Chondrocyte (in vitro differentiated cells): ENCODE data around the gene PLXND1. TPM values are rescaled to one million over a fixed set of nuclear protein-coding genes. Genes with fewer than 3 reads are reported as not detected.

Experiments used
- DNase-seq: peaks from one replicate; pipeline ENCODE4 v3.0.0; 2021; ENCODE audit warnings: mixed read lengths, low spot score
- H3K27ac Mint-ChIP-seq: one replicate; pipeline ENCODE4 v1.8.0; 2021; ENCODE audit warnings: mild to moderate bottlenecking, moderate library complexity, mixed read lengths; ENCODE audit not compliant: unreplicated experiment
- H3K27me3 Mint-ChIP-seq: 2 replicates; pipeline ENCODE4 v1.8.0; 2021; ENCODE audit warnings: low read depth, mixed read lengths
- H3K36me3 Mint-ChIP-seq: 2 replicates; pipeline ENCODE4 v1.8.0; 2021; ENCODE audit warnings: low read depth, mixed read lengths
- H3K4me1 Mint-ChIP-seq: 2 replicates; pipeline ENCODE4 v1.8.0; 2021; ENCODE audit warnings: low read depth, mild to moderate bottlenecking, mixed read lengths
- H3K4me3 Mint-ChIP-seq: one replicate; pipeline ENCODE4 v1.8.0; 2021; ENCODE audit warnings: mild to moderate bottlenecking, moderate library complexity, mixed read lengths; ENCODE audit not compliant: unreplicated experiment
- H3K9me3 Mint-ChIP-seq: 2 replicates; pipeline ENCODE4 v1.8.0; 2021; ENCODE audit warnings: low read depth, mixed read lengths
- CTCF ChIP-seq: fragments of 200-600 bp; sonication (generic); IDR thresholded peaks from 2 replicates; pipeline ENCODE4 v1.5.0; 2021; ENCODE audit warnings: antibody characterized with exemption, mild to moderate bottlenecking, moderate library complexity
- total RNA-seq: library from RNA; stranded (reverse); gene quantifications from 3 replicates; pipeline ENCODE4 v1.2.1, GENCODE V29; 2021

PLXND1 gene
- total RNA-seq, 1 donor from 2014 or later, result 267 TPM

- Mint-ChIP-seq H3K4me1 (peaks cover 77% of the 10 kb centered on the region), H3K27me3 (no peaks in the 10 kb centered on the region), H3K4me3 (no peak overlapping the region)
Observed at GRCh38 chr3:129553719-129554118, 52.8 kb downstream of the PLXND1 start.

GRCh38 chr3:129553171-129553570, 53.3 kb downstream of the PLXND1 start:
- peak; percentile 85 for DNase-seq
- H3K27me3 Mint-ChIP-seq, result no peaks in the 10 kb centered on the region
- peak overlapping the region; percentile 66 for H3K27ac Mint-ChIP-seq
- H3K36me3 Mint-ChIP-seq, result peaks cover 25% of the 10 kb centered on the region
- no peak overlapping the region for H3K4me3 Mint-ChIP-seq
- no peaks in the 10 kb centered on the region for H3K9me3 Mint-ChIP-seq
- TF ChIP-seq CTCF, result no peak
- H3K4me1 Mint-ChIP-seq, result peaks cover 71% of the 10 kb centered on the region

More at GRCh38 chr3:129553719-129554118, 52.8 kb downstream of the PLXND1 start:
- H3K36me3 Mint-ChIP-seq, result peaks cover 28% of the 10 kb centered on the region
- DNase-seq, result no peak
- TF ChIP-seq CTCF, result no peak
- H3K9me3 Mint-ChIP-seq, result no peaks in the 10 kb centered on the region
- no peak overlapping the region for H3K27ac Mint-ChIP-seq

GRCh38 chr3:129552287-129553050, 54.0 kb downstream of the PLXND1 start:
- TF ChIP-seq CTCF, result peak; percentile 11
- no peak for DNase-seq
- peak overlapping the region; percentile 66 for H3K27ac Mint-ChIP-seq
- H3K4me3 Mint-ChIP-seq, result no peak overlapping the region
- H3K9me3 Mint-ChIP-seq, result no peaks in the 10 kb centered on the region
- peaks cover 18% of the 10 kb centered on the region for H3K36me3 Mint-ChIP-seq
- no peaks in the 10 kb centered on the region for H3K27me3 Mint-ChIP-seq
- H3K4me1 Mint-ChIP-seq, result peaks cover 64% of the 10 kb centered on the region

GRCh38 chr3:129549805-129550204, 56.7 kb downstream of the PLXND1 start:
- Mint-ChIP-seq H3K27ac (no peak overlapping the region), H3K4me3 (no peak overlapping the region), H3K9me3 (no peaks in the 10 kb centered on the region), H3K4me1 (peaks cover 37% of the 10 kb centered on the region), H3K27me3 (no peaks in the 10 kb centered on the region), H3K36me3 (peaks cover 7% of the 10 kb centered on the region)
- no peak for TF ChIP-seq CTCF
- no peak for DNase-seq

GRCh38 chr3:129549006-129549800, 57.3 kb downstream of the PLXND1 start:
- no peak overlapping the region for H3K4me3 Mint-ChIP-seq

More at GRCh38 chr3:129549006-129549800, 57.3 kb downstream of the PLXND1 start:
- DNase-seq, result no peak
- Mint-ChIP-seq H3K4me1 (peaks cover 31% of the 10 kb centered on the region), H3K27me3 (no peaks in the 10 kb centered on the region), H3K27ac (peak overlapping the region; percentile 69), H3K9me3 (no peaks in the 10 kb centered on the region), H3K36me3 (peaks cover 3% of the 10 kb centered on the region)
- TF ChIP-seq CTCF, result no peak
